HEK293T (cell line): ENCODE results near the gene FMR1.

ENCODE experiments used
- CTCF ChIA-PET: fragments of 350-600 bp; formaldehyde crosslinking; extraction: SDS; loops from one replicate; lab custom pipeline; 2021; ENCODE audit warnings: antibody characterized with exemption, inconsistent platforms; lab: Yijun Ruan, JAX
- POLR2A ChIA-PET: fragments of 350-600 bp; formaldehyde crosslinking; extraction: SDS; loops from one replicate; lab custom pipeline; 2020; ENCODE audit warnings: antibody characterized with exemption, inconsistent platforms; lab: Yijun Ruan, JAX
- DNase-seq: peaks from one replicate; pipeline ENCODE4 v3.0.0; 2012; ENCODE audit warnings: mixed read lengths; ENCODE audit errors: extremely low spot score
- ARNT ChIP-seq: fragments of 450-650 bp; IDR thresholded peaks from 2 replicates; pipeline ENCODE4 v1.6.1; 2017; ENCODE audit warnings: mild to moderate bottlenecking
- BHLHE40 ChIP-seq: fragments of 450-650 bp; IDR thresholded peaks from 2 replicates; pipeline ENCODE4 v1.6.1; 2016; ENCODE audit warnings: mild to moderate bottlenecking, moderate library complexity, borderline replicate concordance
- CTBP1 ChIP-seq: fragments of 450-650 bp; IDR thresholded peaks from 2 replicates; pipeline ENCODE4 v1.6.1; 2016; ENCODE audit warnings: borderline replicate concordance
- ELF4 ChIP-seq: fragments of 450-650 bp; IDR thresholded peaks from 2 replicates; pipeline ENCODE4 v1.6.1; 2017; ENCODE audit warnings: antibody characterized with exemption
- FOXA1 ChIP-seq: fragments of 450-650 bp; IDR thresholded peaks from 2 replicates; pipeline ENCODE4 v1.6.1; 2016; ENCODE audit warnings: mild to moderate bottlenecking
- FOXK2 ChIP-seq: fragments of 450-650 bp; IDR thresholded peaks from 2 replicates; pipeline ENCODE4 v1.6.1; 2016; ENCODE audit warnings: mild to moderate bottlenecking
- FOXM1 ChIP-seq: fragments of 450-650 bp; IDR thresholded peaks from 2 replicates; pipeline ENCODE4 v1.6.1; 2017; ENCODE audit warnings: mild to moderate bottlenecking, borderline replicate concordance
- HDGF ChIP-seq: fragments of 450-650 bp; IDR thresholded peaks from 2 replicates; pipeline ENCODE4 v1.6.1; 2017; ENCODE audit warnings: antibody characterized with exemption, borderline replicate concordance
- L3MBTL2 ChIP-seq: fragments of 450-650 bp; conservative IDR thresholded peaks from 2 replicates; pipeline ENCODE4 v1.6.1; 2016; ENCODE audit warnings: mild to moderate bottlenecking
- LEF1 ChIP-seq: fragments of 450-650 bp; IDR thresholded peaks from 2 replicates; pipeline ENCODE4 v1.6.1; 2017; ENCODE audit warnings: mild to moderate bottlenecking, borderline replicate concordance
- NFRKB ChIP-seq: fragments of 450-650 bp; IDR thresholded peaks from 2 replicates; pipeline ENCODE4 v1.6.1; 2016; ENCODE audit warnings: mild to moderate bottlenecking, moderate library complexity
- PKNOX1 ChIP-seq: fragments of 450-650 bp; IDR thresholded peaks from 2 replicates; pipeline ENCODE4 v1.6.1; 2016
- SP1 ChIP-seq: fragments of 450-650 bp; IDR thresholded peaks from 2 replicates; pipeline ENCODE4 v1.6.1; 2017
- SUZ12 ChIP-seq: fragments of 450-650 bp; IDR thresholded peaks from 2 replicates; pipeline ENCODE4 v1.6.1; 2016; ENCODE audit warnings: mild to moderate bottlenecking
- TARDBP ChIP-seq: fragments of 450-650 bp; IDR thresholded peaks from 2 replicates; pipeline ENCODE4 v1.6.1; 2016
- ZNF384 ChIP-seq: fragments of 450-650 bp; IDR thresholded peaks from 2 replicates; pipeline ENCODE4 v1.6.1; 2016

Gene FMR1

GRCh38 chrX:147890756-147891155 is 21.0 kb upstream of the FMR1 start:
- POLR2A ChIA-PET: no interaction called here
- CTCF ChIA-PET: no interaction called here
- TF ChIP-seq CTBP1 (no peak), ELF4 (no peak), ARNT (no peak), FOXK2 (no peak), PKNOX1 (no peak), SUZ12 (no peak), NFRKB (no peak), TARDBP (no peak), ZNF384 (no peak), SP1 (no peak), HDGF (no peak), FOXM1 (no peak), BHLHE40 (no peak), LEF1 (no peak), FOXA1 (no peak), L3MBTL2 (no peak)
- no peak for DNase-seq

GRCh38 chrX:147891896-147892295 is 19.8 kb upstream of the FMR1 start:
- CTCF ChIA-PET: no interaction called here
- POLR2A ChIA-PET: no interaction called here
- no peak for DNase-seq
- TF ChIP-seq ZNF384 (no peak), BHLHE40 (no peak), L3MBTL2 (no peak), SUZ12 (no peak), HDGF (no peak), TARDBP (no peak)

- ChIA-PET CTCF (no interaction called here), POLR2A (no interaction called here)
- no peak for TF ChIP-seq SP1
- TF ChIP-seq FOXM1: no peak
- TF ChIP-seq ZNF384: no peak
- TF ChIP-seq HDGF: no peak
- no peak for TF ChIP-seq PKNOX1
- no peak for TF ChIP-seq ARNT
- TF ChIP-seq ELF4: no peak
- no peak for DNase-seq
These were observed 18.0 kb upstream of the FMR1 start for GRCh38 chrX:147893741-147894140.

- ChIA-PET CTCF (no interaction called here), POLR2A (no interaction called here)
- TF ChIP-seq FOXA1: no peak
- no peak for TF ChIP-seq ARNT
- TF ChIP-seq LEF1: no peak
- TF ChIP-seq NFRKB: no peak
- no peak for TF ChIP-seq FOXM1
- TF ChIP-seq SUZ12: no peak
- TF ChIP-seq PKNOX1: no peak
- TF ChIP-seq CTBP1: no peak
- no peak for TF ChIP-seq SP1
- no peak for TF ChIP-seq FOXK2
- no peak for TF ChIP-seq ZNF384
- no peak for TF ChIP-seq HDGF
- no peak for TF ChIP-seq L3MBTL2
- no peak for TF ChIP-seq ELF4
- no peak for TF ChIP-seq BHLHE40
- no peak for TF ChIP-seq TARDBP
- no peak for DNase-seq
These were observed 17.3 kb upstream of the FMR1 start for GRCh38 chrX:147894366-147894963.

- CTCF ChIA-PET: no interaction called here
- DNase-seq: no peak
- no peak for TF ChIP-seq ARNT
- no peak for TF ChIP-seq FOXM1
- no peak for TF ChIP-seq LEF1
- no peak for TF ChIP-seq FOXA1
- TF ChIP-seq SP1: no peak
- TF ChIP-seq ELF4: no peak
- no peak for TF ChIP-seq NFRKB
- no peak for TF ChIP-seq ZNF384
- TF ChIP-seq SUZ12: no peak
- TF ChIP-seq PKNOX1: no peak
- no peak for TF ChIP-seq BHLHE40
- no peak for TF ChIP-seq HDGF
- POLR2A ChIA-PET: no interaction called here
These were observed 14.6 kb upstream of the FMR1 start for GRCh38 chrX:147897117-147897516.

- CTCF ChIA-PET: no interaction called here
- no peak for DNase-seq
- POLR2A ChIA-PET: no interaction called here
- TF ChIP-seq L3MBTL2 (no peak), FOXA1 (no peak), LEF1 (no peak), SUZ12 (no peak), PKNOX1 (no peak), CTBP1 (no peak), FOXM1 (no peak), SP1 (no peak), FOXK2 (no peak), ELF4 (no peak), NFRKB (no peak), BHLHE40 (no peak), ZNF384 (no peak)
These were observed 12.8 kb upstream of the FMR1 start for GRCh38 chrX:147898951-147899350.
